H1 (cell line): ENCODE results near the gene HAGH. TPM values are rescaled to one million over a fixed set of nuclear protein-coding genes. Genes with fewer than 3 reads are reported as not detected.

ENCODE experiments used
- FOSL1 ChIP-seq: IDR thresholded peaks from 2 replicates; pipeline ENCODE4 v1.6.1; 2011; ENCODE audit warnings: mild to moderate bottlenecking, low read depth, low read length, moderate library complexity; ENCODE audit not compliant: insufficient read depth
- TEAD4 ChIP-seq: IDR thresholded peaks from 2 replicates; pipeline ENCODE4 v1.6.1; 2012; ENCODE audit warnings: low read depth, low read length, inconsistent platforms, mixed read lengths
- polyA plus RNA-seq, 7 experiments: library from polyadenylated mRNA; depleted of rRNA in 3 of 7; stranded (reverse) in 5 of 7; unstranded in 2 of 7; fragments of >200 nt in 5 of 7; fragments of 200-250 nt in 2 of 7; gene quantifications; 1 replicate in 5 of 7; 2 replicates in 1 of 7; 4 replicates in 1 of 7; pipeline versions ENCODE4 v1.2.1 to v1.2.3, GENCODE V29; 2011 to 2013; ENCODE audit warnings: missing spikeins in 2 of 7, mixed read lengths in 2 of 7
- total RNA-seq: library from RNA; stranded (reverse); fragmentation: NEBNext Ultra II Directional; extraction: Animal tissue kit (Norgen Biotek cat#: 25700); gene quantifications from 2 replicates; pipeline ENCODE4 v1.2.1, GENCODE V29; 2021

Gene HAGH
- total and polyA plus RNA-seq, 2 of the 8 experiments (the other 6 are each of a cell fraction or from before 2014, with no cell fraction given), result 28.7 to 40.6 TPM

- no peak for TF ChIP-seq FOSL1
- no peak for TF ChIP-seq TEAD4
Measured at GRCh38 chr16:1810106-1810505, 16.5 kb downstream of the HAGH start (continued).
